ENCODE results near the gene MLNR.

MLNR gene

DNA sequence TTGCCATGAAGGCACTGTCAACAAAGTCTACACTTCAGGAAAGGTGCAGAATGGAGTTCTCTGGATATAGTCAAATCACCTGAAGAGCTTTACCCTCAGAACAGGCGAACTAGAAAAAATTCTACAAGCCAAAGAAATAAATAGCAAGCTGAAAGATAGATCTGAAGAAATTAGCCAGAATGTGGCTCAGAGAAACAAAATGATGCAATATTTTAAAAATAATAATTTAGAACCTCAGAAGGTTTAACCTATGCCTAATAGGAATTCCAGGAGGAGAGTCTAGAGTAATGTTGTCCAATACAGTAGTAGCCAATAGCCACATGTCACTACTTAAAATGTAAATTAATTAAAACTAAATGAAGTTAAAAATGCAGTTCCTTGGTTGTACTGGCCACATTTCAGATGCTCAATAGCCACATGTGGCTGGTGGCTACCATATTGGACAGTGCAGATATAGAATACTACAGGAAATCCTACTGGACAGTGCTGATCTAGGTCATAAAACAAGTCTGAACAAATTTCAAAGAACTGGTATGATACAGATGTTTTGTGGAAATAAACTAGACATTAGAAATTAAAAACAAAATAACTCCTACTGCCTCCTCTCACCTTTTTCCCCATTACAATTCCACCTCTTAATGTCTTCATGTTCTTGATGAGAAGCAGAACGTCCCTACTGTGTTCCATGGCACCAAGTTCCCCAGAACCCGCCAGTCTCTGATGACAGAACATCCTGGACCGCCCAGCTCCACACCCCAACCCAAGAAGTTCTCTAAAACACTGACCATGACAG lies 26.9 kb downstream of the MLNR start:
- Mint-ChIP-seq H3K4me3 (peak overlapping the region; percentile 97 to 98), H3K9me3 (peaks cover 0 to 2% of the 10 kb centered on the region in 2 donors), H3K27ac (peak overlapping the region; percentile 98), H3K36me3 (peaks cover 6 to 7% of the 10 kb centered on the region in 2 donors), H3K27me3 (no peaks in the 10 kb centered on the region), H3K4me1 (peaks cover 12 to 18% of the 10 kb centered on the region in 2 donors)
- ATAC-seq (replicated peaks) (peak; percentile 59 to 61), DNase-seq (no peak)

DNA sequence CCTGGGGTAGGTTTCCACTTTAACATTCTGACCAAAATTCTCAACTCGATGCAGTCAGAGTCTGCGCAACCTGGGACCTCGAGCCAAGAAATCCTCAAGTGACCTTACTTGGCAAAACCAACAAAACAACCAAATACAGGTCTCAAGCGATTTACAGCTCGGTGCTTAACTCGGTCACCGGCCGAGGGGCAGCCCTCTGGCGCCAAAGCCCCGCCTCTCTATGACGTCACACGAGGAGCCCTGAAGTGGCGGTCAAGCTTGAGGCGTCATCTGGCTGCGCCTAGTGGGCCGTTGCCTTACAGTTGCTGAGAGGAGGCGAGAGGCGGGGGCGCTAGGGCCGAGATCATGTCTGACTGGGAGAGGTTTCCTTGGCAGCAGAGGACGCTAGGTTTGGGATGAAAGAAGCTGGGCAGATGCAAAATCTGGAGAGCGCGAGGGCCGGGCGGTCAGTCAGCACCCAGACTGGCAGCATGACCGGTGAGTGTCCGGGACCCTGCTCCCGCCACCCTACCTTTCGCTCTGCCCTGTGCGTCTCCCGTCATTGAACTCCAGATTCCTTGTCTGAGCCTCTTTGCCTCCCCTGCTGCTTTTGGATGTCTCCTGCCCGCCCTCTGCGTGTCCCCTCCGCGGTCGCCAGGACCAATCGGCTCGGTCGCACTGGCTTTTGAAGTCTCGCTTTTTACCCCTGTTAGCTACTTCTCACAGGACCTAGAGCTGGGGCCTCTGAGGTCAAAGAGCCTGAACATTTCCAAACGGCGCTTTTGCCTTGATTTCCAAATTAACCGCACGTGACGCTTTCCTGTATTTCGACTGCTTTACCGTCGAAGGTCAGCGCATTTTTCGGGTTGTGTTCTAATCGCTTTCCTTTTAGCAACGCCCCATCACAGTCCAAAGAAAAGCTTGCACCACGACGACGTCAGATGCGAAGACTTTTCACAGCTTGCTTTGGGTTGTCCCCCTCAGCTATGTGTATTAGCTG lies 27.8 kb downstream of the MLNR start, which contains the start of gene CDADC1:
Gene CDADC1 (plus strand): TSS at position 283 of the 979 bp plus-strand sequence. CDS start 113 bp downstream, at position 396.
- ATAC-seq (replicated peaks), result peak; percentile 97 to 98
- no peaks in the 10 kb centered on the region for H3K9me3 Mint-ChIP-seq
- DNase-seq, result peak; percentile 94
- H3K4me3 Mint-ChIP-seq, result peak within 1 kb of the TSS; percentile 97 to 98
- H3K36me3 Mint-ChIP-seq, result peaks cover under 1 to 8% of the 10 kb centered on the region in 2 donors
- H3K27me3 Mint-ChIP-seq, result no peaks in the 10 kb centered on the region
- peaks cover 13 to 18% of the 10 kb centered on the region in 2 donors for H3K4me1 Mint-ChIP-seq
- H3K27ac Mint-ChIP-seq, result peak within 1 kb of the TSS; percentile 98

DNA sequence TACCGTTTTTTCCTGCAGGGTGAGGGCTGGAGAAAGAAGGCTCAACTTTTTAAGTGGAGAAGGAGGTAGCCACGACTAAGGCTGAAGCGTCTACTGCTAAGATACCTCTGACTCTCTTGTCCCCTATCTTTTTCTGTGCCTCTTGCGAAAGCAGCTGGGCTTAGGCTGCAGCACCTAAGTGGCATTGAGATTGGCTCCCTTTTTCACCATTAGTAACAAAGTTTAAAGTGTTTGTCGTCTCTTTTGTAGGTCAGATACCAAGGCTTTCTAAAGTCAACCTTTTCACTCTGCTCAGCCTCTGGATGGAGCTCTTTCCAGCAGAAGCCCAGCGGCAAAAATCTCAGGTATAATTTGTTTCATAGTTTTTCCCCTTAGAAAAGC lies 28.5 kb downstream of the MLNR start:
- H3K4me1 Mint-ChIP-seq, result peaks cover 13 to 18% of the 10 kb centered on the region in 2 donors
- H3K27me3 Mint-ChIP-seq, result no peaks in the 10 kb centered on the region
- ATAC-seq (replicated peaks) (no peak), DNase-seq (no peak)
- no peaks in the 10 kb centered on the region for H3K9me3 Mint-ChIP-seq
- peak overlapping the region; percentile 98 for H3K27ac Mint-ChIP-seq
- H3K36me3 Mint-ChIP-seq, result peaks cover 0 to 8% of the 10 kb centered on the region in 2 donors
- peak overlapping the region; percentile 97 to 98 for H3K4me3 Mint-ChIP-seq

DNA sequence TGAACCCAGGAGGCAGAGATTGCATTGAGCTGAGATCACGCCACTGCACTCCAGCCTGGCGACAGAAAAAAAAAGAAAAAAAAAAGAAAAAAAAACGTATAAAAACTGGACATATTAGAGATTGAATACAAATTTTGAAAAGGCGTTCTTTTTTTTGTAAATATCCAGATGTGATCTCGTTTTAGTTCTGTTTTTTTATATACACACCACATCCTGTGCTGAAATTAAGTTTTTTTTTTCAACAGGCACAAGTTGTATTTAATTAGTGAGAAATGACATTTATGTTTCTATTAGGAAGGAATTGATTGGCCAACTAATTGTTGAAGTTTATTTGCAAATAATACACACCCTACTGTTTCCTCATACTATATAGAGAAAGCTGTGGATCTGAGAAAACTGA lies 31.2 kb downstream of the MLNR start:
- no peak for DNase-seq

GRCh38 chr13:49253310-49253709 lies 33.2 kb downstream of the MLNR start:
- Mint-ChIP-seq H3K4me3 (no peak overlapping the region), H3K4me1 (peaks cover 11 to 12% of the 10 kb centered on the region in 2 donors), H3K27ac (peak overlapping the region; percentile 22), H3K36me3 (peaks cover 11 to 26% of the 10 kb centered on the region in 2 donors), H3K27me3 (no peaks in the 10 kb centered on the region), H3K9me3 (no peaks in the 10 kb centered on the region)
- DNase-seq (no peak), ATAC-seq (replicated peaks) (no peak)

More for the DNA sequence above, 31.2 kb downstream of the MLNR start:
- H3K36me3 Mint-ChIP-seq, result peaks cover 7 to 26% of the 10 kb centered on the region in 2 donors
- H3K9me3 Mint-ChIP-seq, result no peaks in the 10 kb centered on the region
- no peaks in the 10 kb centered on the region for H3K27me3 Mint-ChIP-seq
- no peak for ATAC-seq (replicated peaks)
- H3K4me1 Mint-ChIP-seq, result peaks cover 13 to 18% of the 10 kb centered on the region in 2 donors
- no peak overlapping the region for H3K27ac Mint-ChIP-seq
- no peak overlapping the region for H3K4me3 Mint-ChIP-seq

GRCh38 chr13:49254007-49254406 lies 33.9 kb downstream of the MLNR start:
- H3K27me3 Mint-ChIP-seq, result no peaks in the 10 kb centered on the region

DNA sequence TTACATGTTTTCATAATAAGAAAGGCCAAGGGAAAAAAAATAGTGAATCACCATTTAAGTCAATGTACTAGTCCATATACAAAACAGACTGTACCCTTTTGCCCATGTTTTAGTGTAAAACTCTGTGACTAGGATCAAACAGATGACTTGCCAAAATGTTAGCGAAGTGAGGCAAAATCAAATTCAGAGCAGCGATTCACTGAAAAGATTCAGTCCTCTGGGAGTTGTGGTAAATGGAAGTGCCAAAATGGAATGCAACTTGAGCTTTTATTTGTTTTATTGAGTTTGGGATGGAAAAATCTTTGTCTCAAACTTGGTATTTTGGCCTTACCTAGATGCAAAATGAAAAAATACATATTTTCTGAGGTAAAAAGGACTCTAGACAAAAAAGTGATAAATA lies 36.7 kb downstream of the MLNR start:
- Mint-ChIP-seq H3K4me3 (no peak overlapping the region), H3K4me1 (peaks cover 0 to 3% of the 10 kb centered on the region in 2 donors), H3K27ac (no peak overlapping the region), H3K36me3 (peaks cover 31 to 40% of the 10 kb centered on the region in 2 donors), H3K27me3 (no peaks in the 10 kb centered on the region), H3K9me3 (no peaks in the 10 kb centered on the region)
- no peak for ATAC-seq (replicated peaks)
- DNase-seq, result no peak

More at GRCh38 chr13:49254007-49254406, 33.9 kb downstream of the MLNR start:
- no peak overlapping the region for H3K4me3 Mint-ChIP-seq
- ATAC-seq (replicated peaks), result no peak
- peaks cover 6 to 7% of the 10 kb centered on the region in 2 donors for H3K4me1 Mint-ChIP-seq
- peaks cover 11 to 26% of the 10 kb centered on the region in 2 donors for H3K36me3 Mint-ChIP-seq
- H3K9me3 Mint-ChIP-seq, result no peaks in the 10 kb centered on the region
- H3K27ac Mint-ChIP-seq, result no peak overlapping the region
- no peak for DNase-seq

DNA sequence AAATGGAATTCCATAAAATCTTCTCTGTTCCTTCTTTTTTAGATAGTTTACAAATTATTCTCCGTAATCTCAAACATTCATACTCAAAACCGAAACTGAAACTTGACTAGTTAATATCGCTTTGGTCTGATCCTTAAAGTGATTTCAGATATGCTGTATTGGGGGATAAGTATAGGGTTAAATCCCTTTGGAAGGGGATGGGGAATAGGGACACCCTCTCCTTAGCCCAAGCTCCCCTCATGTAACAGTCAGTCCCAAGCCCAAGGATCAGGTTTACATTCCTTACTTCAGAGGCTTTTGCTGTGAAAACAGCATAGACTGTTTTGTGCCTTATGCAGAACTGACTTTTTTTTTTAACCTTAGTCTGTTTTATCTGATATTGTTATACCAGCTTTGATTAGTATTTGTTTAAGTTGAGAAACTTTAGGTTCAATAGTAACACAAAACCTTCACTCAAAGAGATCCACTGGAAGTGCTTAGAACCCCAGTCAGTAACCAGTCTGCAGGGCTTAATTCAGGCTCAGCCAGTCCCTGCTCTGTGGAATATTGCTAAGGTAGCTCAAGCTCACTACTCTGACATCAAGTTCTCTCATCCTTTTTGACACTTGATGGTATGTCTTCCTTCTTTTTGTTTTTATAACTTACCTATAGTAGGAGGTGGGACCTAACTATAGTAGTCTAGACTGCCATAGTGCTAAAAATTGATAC lies 38.1 kb downstream of the MLNR start:
- Mint-ChIP-seq H3K9me3 (no peaks in the 10 kb centered on the region), H3K4me1 (peaks cover 0 to 2% of the 10 kb centered on the region in 2 donors), H3K36me3 (peaks cover 35 to 37% of the 10 kb centered on the region in 2 donors), H3K27ac (no peak overlapping the region), H3K4me3 (peak overlapping the region; percentile 71 to 74), H3K27me3 (no peaks in the 10 kb centered on the region)
- ATAC-seq (replicated peaks) (no peak), DNase-seq (no peak)

GRCh38 chr13:49259586-49259985 lies 39.4 kb downstream of the MLNR start:
- Mint-ChIP-seq H3K27me3 (no peaks in the 10 kb centered on the region), H3K4me1 (peaks cover 0 to 2% of the 10 kb centered on the region in 2 donors), H3K4me3 (no peak overlapping the region), H3K27ac (no peak overlapping the region), H3K9me3 (no peaks in the 10 kb centered on the region), H3K36me3 (peaks cover 30 to 32% of the 10 kb centered on the region in 2 donors)
- ATAC-seq (replicated peaks), result no peak
- no peak for DNase-seq

- Mint-ChIP-seq H3K36me3 (peaks cover 24 to 28% of the 10 kb centered on the region in 2 donors), H3K27me3 (no peaks in the 10 kb centered on the region), H3K4me3 (no peak overlapping the region), H3K4me1 (no peaks in the 10 kb centered on the region), H3K9me3 (no peaks in the 10 kb centered on the region), H3K27ac (no peak overlapping the region)
- DNase-seq (no peak), ATAC-seq (replicated peaks) (no peak)
Observed at GRCh38 chr13:49262634-49263033, 42.5 kb downstream of the MLNR start.

- Mint-ChIP-seq H3K36me3 (peaks cover 20 to 29% of the 10 kb centered on the region in 2 donors), H3K27ac (no peak overlapping the region), H3K4me1 (no peaks in the 10 kb centered on the region), H3K9me3 (no peaks in the 10 kb centered on the region), H3K4me3 (no peak overlapping the region), H3K27me3 (no peaks in the 10 kb centered on the region)
- no peak for DNase-seq
- ATAC-seq (replicated peaks), result no peak
Observed at GRCh38 chr13:49265822-49266221, 45.7 kb downstream of the MLNR start.

DNA sequence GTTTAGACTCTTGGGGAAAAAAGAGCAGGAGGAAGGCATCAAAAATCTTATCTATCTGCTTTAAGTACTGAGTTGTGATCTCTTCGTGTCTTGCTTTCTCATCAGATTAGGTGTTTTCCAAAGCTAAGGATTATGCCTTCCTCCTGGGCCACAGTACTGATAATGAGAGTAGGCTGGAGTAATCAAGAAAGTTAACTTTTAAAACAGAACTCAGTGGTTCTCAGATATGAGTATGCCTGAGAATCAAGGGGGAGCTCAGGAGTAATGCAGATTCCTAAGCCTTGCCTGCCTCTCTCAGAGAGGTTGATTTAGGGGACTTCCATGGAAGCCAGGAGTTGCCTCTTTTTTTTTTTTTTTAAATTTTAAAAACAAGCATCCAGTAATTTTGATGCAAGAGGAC lies 51.1 kb downstream of the MLNR start:
- DNase-seq, result no peak
- no peak overlapping the region for H3K27ac Mint-ChIP-seq
- no peaks in the 10 kb centered on the region for H3K27me3 Mint-ChIP-seq
- H3K4me3 Mint-ChIP-seq, result no peak overlapping the region
- H3K4me1 Mint-ChIP-seq, result peaks cover 0 to 3% of the 10 kb centered on the region in 2 donors
- peak; percentile 44 to 66 for ATAC-seq (replicated peaks)
- H3K9me3 Mint-ChIP-seq, result no peaks in the 10 kb centered on the region
- H3K36me3 Mint-ChIP-seq, result peaks cover 8 to 21% of the 10 kb centered on the region in 2 donors

Measured in stimulated activated naive B cell treated with anti-CD40 and anti-IgM and Interleukin-4, amounts not matched to agents 10 μg/mL and 1 μg/mL and 100 μg/mL, for 72 hours (primary cell).